A673 (cell line): ENCODE results near the gene PEX11G. TPM values are rescaled to one million over a fixed set of nuclear protein-coding genes. Genes with fewer than 3 reads are reported as not detected.
A peak's percentile ranks its signal among the peaks of the same experiment; 100 is the strongest.

Experiments used
- BruUV-seq: library from RNA; stranded (reverse); fragments of 400-500 nt; replicated peaks from 2 replicates; lab custom pipeline; 2021; lab: Mats Ljungman, UMichigan
- CTCF ChIA-PET: fragments of 300-600 bp; sonication (Branson Sonifier 250); formaldehyde crosslinking; loops from one replicate; lab custom pipeline; 2022; ENCODE audit warnings: antibody characterized with exemption; lab: Charles Lee
- POLR2A ChIA-PET: fragments of 300-600 bp; sonication (Branson Sonifier 250); formaldehyde crosslinking; loops from one replicate; lab custom pipeline; 2022; ENCODE audit warnings: antibody characterized with exemption; ENCODE audit not compliant: low non-redundant PET; lab: Charles Lee
- DNase-seq: peaks from one replicate; pipeline ENCODE4 v3.0.0-alpha.2; 2015; ENCODE audit warnings: low spot score
- H3K27ac ChIP-seq: fragments of 200-600 bp; sonication (generic); 2 replicates; pipeline ENCODE4 v1.5.1; 2016; ENCODE audit warnings: mixed run types, low read depth, mild to moderate bottlenecking, mixed read lengths, antibody characterized with exemption, low read length; ENCODE audit not compliant: poor library complexity, severe bottlenecking
- H3K27me3 ChIP-seq: fragments of 200-600 bp; sonication (generic); replicated peaks from 2 replicates; pipeline ENCODE4 v1.6.1; 2017; ENCODE audit warnings: mixed run types, low read depth, mild to moderate bottlenecking, mixed read lengths, antibody characterized with exemption, low read length; ENCODE audit not compliant: insufficient read depth, poor library complexity
- H3K36me3 ChIP-seq: fragments of 200-600 bp; sonication (generic); 2 replicates; pipeline ENCODE4 v1.6.1; 2016; ENCODE audit warnings: mixed run types, mild to moderate bottlenecking, mixed read lengths, antibody characterized with exemption, low read length; ENCODE audit not compliant: insufficient read depth, poor library complexity, severe bottlenecking
- H3K4me1 ChIP-seq: fragments of 200-600 bp; sonication (generic); 2 replicates; pipeline ENCODE4 v1.6.1; 2017; ENCODE audit warnings: mixed run types, mild to moderate bottlenecking, mixed read lengths, antibody characterized with exemption, low read length; ENCODE audit not compliant: insufficient read depth, poor library complexity, severe bottlenecking
- H3K4me3 ChIP-seq: fragments of 200-600 bp; sonication (generic); 2 replicates; pipeline ENCODE4 v1.5.1; 2016; ENCODE audit warnings: low read depth, mixed run types, mild to moderate bottlenecking, mixed read lengths, low read length; ENCODE audit not compliant: poor library complexity, severe bottlenecking
- H3K9me3 ChIP-seq: fragments of 200-600 bp; sonication (generic); 2 replicates; pipeline ENCODE4 v1.6.1; 2016; ENCODE audit warnings: mixed run types, low read depth, mild to moderate bottlenecking, mixed read lengths, antibody characterized with exemption, low read length; ENCODE audit not compliant: poor library complexity, severe bottlenecking
- CTCF ChIP-seq: fragments of 300-800, 200-600 bp; sonication (generic); conservative IDR thresholded peaks from 2 replicates; pipeline ENCODE4 v1.5.1; 2017; ENCODE audit warnings: low read depth, mild to moderate bottlenecking, antibody characterized with exemption, low read length, moderate library complexity, mixed read lengths
- EZH2 ChIP-seq: fragments of 200-600 bp; sonication (generic); IDR thresholded peaks from 2 replicates; pipeline ENCODE4 v1.6.1; 2017; ENCODE audit warnings: borderline replicate concordance, low read depth, mild to moderate bottlenecking, mixed read lengths, antibody characterized with exemption, low read length; ENCODE audit not compliant: poor library complexity, severe bottlenecking
- intact Hi-C: fragments of 100-400 bp; cut with micrococcal nuclease; formaldehyde crosslinking; loops from one replicate; pipeline ENCODE4 v1.10.0; 2022; ENCODE audit not compliant: unreplicated experiment
- total RNA-seq: library from RNA; stranded (reverse); gene quantifications from 2 replicates; pipeline ENCODE4 v1.2.3, GENCODE V29; 2021

Gene PEX11G
- total RNA-seq, 1 experiment from 2014 or later = 1.1 TPM

DNA sequence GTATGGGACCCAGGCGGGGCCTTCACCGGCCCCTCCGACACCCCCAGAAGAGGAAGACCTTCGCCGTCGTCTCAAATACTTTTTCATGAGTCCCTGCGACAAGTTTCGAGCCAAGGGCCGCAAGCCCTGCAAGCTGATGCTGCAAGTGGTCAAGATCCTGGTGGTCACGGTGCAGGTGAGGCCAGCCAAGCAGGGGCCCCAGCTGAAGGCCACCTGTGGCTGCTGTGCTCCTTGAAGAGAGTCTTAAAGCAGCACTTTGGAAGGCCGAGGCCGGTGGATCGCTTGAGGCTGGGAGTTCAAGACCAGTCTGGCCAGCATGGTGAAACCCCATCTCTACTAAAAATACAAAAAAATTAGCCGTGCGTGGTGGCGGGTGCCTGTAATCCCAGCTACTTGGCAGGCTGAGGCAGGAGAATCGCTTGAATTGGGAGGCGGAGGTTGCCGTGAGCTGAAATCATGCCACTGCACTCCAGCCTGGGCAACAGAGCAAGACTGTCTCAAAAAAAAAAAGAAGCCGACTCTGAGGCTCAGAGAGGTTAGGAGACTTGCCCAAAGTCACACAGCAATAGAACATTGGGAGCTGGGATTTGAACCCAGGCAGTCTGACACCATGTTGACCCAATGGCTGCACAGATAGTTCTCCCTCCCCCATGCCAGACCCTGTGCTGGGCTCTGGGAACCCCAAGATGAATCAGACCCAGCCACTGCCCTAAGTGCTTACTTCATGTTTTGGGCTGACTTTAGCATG, 36.3 kb upstream of the PEX11G start:
- POLR2A ChIA-PET = no interaction called here
- Histone ChIP-seq H3K4me3 (no peak overlapping the region), H3K36me3 (no peaks in the 10 kb centered on the region), H3K27ac (no peak overlapping the region), H3K4me1 (peaks cover 15% of the 10 kb centered on the region), H3K27me3 (no peaks in the 10 kb centered on the region), H3K9me3 (no peaks in the 10 kb centered on the region)
- no peak for DNase-seq
- intact Hi-C loops = no loop called here
- CTCF ChIA-PET = no interaction called here
- TF ChIP-seq EZH2 = no peak
- no peak for TF ChIP-seq CTCF
- no TSS peak for BruUV-seq

DNA sequence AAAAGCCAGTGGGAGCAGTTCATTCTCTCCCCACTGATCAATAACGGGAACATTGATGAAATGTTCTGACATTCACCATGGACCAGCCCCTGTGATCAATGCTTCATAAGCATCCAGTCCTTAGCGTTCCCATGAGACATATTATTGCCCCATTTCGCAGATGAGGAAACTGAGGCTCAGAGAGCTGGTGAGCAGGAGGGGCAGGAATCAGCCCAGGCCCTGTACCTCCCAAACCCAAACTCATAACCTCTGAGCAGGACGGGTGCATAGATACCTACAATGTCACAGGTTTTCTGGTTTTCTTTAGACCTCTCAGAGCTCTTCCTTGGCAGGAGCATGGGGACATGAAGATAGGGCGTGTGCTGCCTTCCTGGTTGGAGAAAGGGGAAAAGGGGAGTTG, 35.7 kb upstream of the PEX11G start:
- ChIA-PET POLR2A (no interaction called here), CTCF (no interaction called here)
- Histone ChIP-seq H3K36me3 (no peaks in the 10 kb centered on the region), H3K9me3 (no peaks in the 10 kb centered on the region), H3K27ac (no peak overlapping the region), H3K4me1 (peaks cover 15% of the 10 kb centered on the region), H3K4me3 (no peak overlapping the region), H3K27me3 (no peaks in the 10 kb centered on the region)
- DNase-seq = no peak
- no peak for TF ChIP-seq EZH2
- no peak for TF ChIP-seq CTCF
- intact Hi-C loops = no loop called here
- BruUV-seq = no TSS peak

DNA sequence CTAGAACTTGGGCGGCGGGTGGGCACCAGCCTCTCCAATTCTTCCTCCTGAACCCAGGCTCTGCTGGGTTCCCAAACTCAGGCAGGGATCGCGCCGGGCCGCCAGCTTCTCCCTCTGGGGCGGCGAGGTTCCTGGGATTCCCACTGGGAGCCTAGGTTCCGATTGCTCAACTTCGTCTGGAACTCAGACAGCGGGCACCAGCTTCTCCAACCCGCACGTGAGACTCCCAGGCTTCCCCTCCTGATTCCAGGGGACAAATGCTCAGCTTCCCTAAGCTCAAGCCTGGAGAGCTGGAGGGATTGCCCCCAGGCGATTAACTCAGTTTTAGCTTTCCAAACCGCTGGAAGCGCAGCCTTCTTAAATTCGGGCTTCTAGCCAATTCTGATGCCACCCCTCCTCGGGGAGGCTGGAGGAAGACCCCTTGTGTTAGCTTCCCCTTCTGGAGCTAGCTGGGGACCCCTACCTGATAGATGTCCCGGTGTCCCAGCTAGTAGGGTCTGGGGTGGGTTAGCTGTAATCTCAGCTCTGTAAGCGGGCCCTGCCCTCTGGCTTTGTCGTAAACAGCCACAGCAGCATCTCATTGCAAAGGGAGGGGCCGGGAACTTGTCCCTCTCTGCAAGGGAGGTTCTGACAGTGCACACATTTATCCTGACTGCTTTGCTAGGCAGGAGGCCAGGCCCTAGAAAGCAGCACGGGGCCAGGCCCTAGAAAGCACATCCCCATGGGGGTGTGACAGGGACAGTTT, 34.3 kb upstream of the PEX11G start:
- no peak for DNase-seq
- peak overlapping the region; percentile 24 for H3K27ac ChIP-seq
- H3K9me3 ChIP-seq = no peaks in the 10 kb centered on the region
- H3K36me3 ChIP-seq = no peaks in the 10 kb centered on the region
- POLR2A ChIA-PET = interaction anchor here (0.6 kb wide), 1 partner anchor 9 kb away, joined by 12 read pairs; no protein-coding TSS in a partner anchor
- H3K4me3 ChIP-seq = peak overlapping the region; percentile 66
- no peaks in the 10 kb centered on the region for H3K27me3 ChIP-seq
- no TSS peak for BruUV-seq
- no peak for TF ChIP-seq CTCF
- no peak for TF ChIP-seq EZH2
- intact Hi-C loops = no loop called here
- H3K4me1 ChIP-seq = peaks cover 15% of the 10 kb centered on the region
- CTCF ChIA-PET = interaction anchor here (0.6 kb wide), 1 partner anchor 25 kb away, joined by 4 read pairs; no protein-coding TSS in a partner anchor
